GM21576 (cell line): Measurements from ENCODE around the gene CCDC85B.
A peak's percentile ranks its signal among the peaks of the same experiment; 100 is the strongest.

Source experiments
- ATAC-seq: cut with Tn5 transposase; IDR thresholded peaks from one replicate; pipeline ENCODE4 v1.9.1; 2021; ENCODE audit warnings: mild to moderate bottlenecking, moderate library complexity; ENCODE audit not compliant: unreplicated experiment

CCDC85B gene

GRCh38 chr11:65868076-65868667 lies 22.3 kb upstream of the CCDC85B start:
- no peak for ATAC-seq

- ATAC-seq: no peak
Measured at GRCh38 chr11:65868907-65869306, 21.6 kb upstream of the CCDC85B start.

GRCh38 chr11:65869643-65870306 lies 20.7 kb upstream of the CCDC85B start:
- no peak for ATAC-seq

GRCh38 chr11:65870307-65870658 lies 20.2 kb upstream of the CCDC85B start:
- ATAC-seq: no peak

- no peak for ATAC-seq
Measured at GRCh38 chr11:65870706-65871681, 19.5 kb upstream of the CCDC85B start.

GRCh38 chr11:65871811-65872548 lies 18.5 kb upstream of the CCDC85B start:
- no peak for ATAC-seq

GRCh38 chr11:65872586-65873317 lies 17.7 kb upstream of the CCDC85B start, which contains the start of gene EFEMP2:
Gene EFEMP2, minus strand, starts transcription at chr11:65872800. Its CDS starts 446 bp downstream, at chr11:65872354.
- no peak for ATAC-seq

- ATAC-seq: peak; percentile 82
Measured at GRCh38 chr11:65873318-65874156, 16.9 kb upstream of the CCDC85B start.

- ATAC-seq: no peak
Measured at GRCh38 chr11:65879617-65880016, 10.9 kb upstream of the CCDC85B start, which contains the start of gene CTSW. Gene CTSW, plus strand, starts transcription at chr11:65879837. Its CDS starts 18 bp downstream, at chr11:65879855.

- no peak for ATAC-seq
Measured at GRCh38 chr11:65880027-65880426, 10.4 kb upstream of the CCDC85B start.

- ATAC-seq: no peak
Measured at GRCh38 chr11:65880844-65881421, 9.5 kb upstream of the CCDC85B start.

- ATAC-seq: no peak
Measured at GRCh38 chr11:65882120-65883057, 8.1 kb upstream of the CCDC85B start.

- ATAC-seq: no peak
Measured at GRCh38 chr11:65883058-65883761, 7.3 kb upstream of the CCDC85B start.

- ATAC-seq: no peak
Measured at GRCh38 chr11:65883786-65884715, 6.4 kb upstream of the CCDC85B start.

GRCh38 chr11:65884716-65885092 lies 5.8 kb upstream of the CCDC85B start:
- no peak for ATAC-seq

- ATAC-seq: no peak
Measured at GRCh38 chr11:65885231-65885630, 5.2 kb upstream of the CCDC85B start.
